Measurements from ENCODE around the gene LSM4. TPM values are rescaled to one million over a fixed set of nuclear protein-coding genes. Genes with fewer than 3 reads are reported as not detected.

Gene LSM4
- total RNA-seq, 1 donor from 2014 or later, result 170 TPM

GRCh38 chr19:18340990-18341868, 18.4 kb upstream of the LSM4 start:
- intact Hi-C loops (cut with micrococcal nuclease), result loop anchor here (5.0 kb wide), 1 partner anchor 71 kb away; no protein-coding TSS in a partner anchor

GRCh38 chr19:18340190-18340989, 17.5 kb upstream of the LSM4 start, which contains the start of gene PGPEP1:
TSS of gene PGPEP1 (plus strand) at chr19:18340598. CDS start at chr19:18340682, 84 bp downstream.
- intact Hi-C loops (cut with micrococcal nuclease), result loop anchor here (5.0 kb wide), 1 partner anchor 72 kb away; no protein-coding TSS in a partner anchor

GRCh38 chr19:18339723-18340122, 16.8 kb upstream of the LSM4 start:
- intact Hi-C loops (cut with micrococcal nuclease), result loop anchor here (5.0 kb wide), 1 partner anchor 73 kb away; no protein-coding TSS in a partner anchor

DNA sequence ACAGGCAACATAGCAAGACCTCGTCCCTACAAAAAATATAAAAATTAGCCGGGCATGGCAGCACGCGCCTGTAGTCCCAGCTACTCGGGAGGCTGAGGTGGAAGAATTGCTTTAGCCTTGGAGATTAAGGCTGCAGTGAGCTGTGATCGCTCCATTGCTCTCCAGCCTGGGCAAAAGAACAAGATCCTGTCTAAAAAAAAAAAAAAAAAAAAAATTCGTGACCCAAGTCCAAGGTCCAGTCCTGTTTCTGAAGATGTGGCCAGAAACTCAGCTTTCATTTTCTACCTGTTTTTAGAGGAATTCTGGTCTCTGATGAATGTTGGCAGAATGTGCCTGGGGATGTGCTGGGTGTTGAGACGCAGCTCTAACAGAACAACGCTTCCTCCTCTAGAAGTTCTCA, 15.7 kb upstream of the LSM4 start:
- intact Hi-C loops (cut with micrococcal nuclease), result no loop called here

- intact Hi-C loops (cut with micrococcal nuclease), result no loop called here
These were observed 13.2 kb upstream of the LSM4 start for GRCh38 chr19:18336121-18336520.

DNA sequence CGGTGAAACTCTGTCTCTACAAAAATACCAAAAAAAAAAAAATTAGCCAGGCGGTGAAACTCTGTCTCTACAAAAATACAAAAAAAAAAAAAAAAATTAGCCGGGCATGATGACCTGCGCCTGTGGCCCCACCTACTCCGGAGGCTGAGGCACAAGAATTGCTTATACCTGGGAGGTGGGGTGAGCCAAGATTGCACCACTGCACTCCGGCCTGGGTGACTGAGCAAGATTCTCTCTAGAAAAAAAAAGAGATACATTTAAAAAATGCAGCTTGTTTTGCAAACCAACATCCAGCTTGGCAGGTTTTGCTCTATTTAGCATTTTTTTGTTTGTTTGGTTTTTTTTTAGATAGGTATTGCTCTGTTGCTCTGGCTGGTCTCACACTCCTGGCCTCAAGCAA, 10.8 kb upstream of the LSM4 start:
- intact Hi-C loops (cut with micrococcal nuclease), result no loop called here

- intact Hi-C loops (cut with micrococcal nuclease), result no loop called here
These were observed 10.1 kb upstream of the LSM4 start for GRCh38 chr19:18332917-18333530.

DNA sequence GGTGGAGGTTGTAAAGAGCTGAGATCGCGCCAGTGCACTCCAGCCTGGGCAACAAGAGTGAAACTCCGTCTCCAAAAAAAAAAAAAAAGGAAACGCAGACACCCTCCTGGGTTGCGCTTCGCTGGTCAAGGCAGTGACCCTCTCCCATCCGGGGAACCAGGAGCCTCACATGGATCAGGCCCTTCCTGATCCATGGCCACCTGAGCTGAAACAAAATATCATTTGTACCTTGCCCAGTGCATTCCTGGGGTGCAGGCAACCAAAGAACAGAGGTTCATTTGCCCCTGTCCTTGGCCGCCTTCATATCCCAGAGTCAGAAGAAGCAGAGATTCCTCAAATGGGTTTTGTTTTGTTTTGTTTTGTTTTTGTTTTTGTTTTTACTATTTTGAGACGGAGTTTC, 8.0 kb upstream of the LSM4 start:
- intact Hi-C loops (cut with micrococcal nuclease), result no loop called here

DNA sequence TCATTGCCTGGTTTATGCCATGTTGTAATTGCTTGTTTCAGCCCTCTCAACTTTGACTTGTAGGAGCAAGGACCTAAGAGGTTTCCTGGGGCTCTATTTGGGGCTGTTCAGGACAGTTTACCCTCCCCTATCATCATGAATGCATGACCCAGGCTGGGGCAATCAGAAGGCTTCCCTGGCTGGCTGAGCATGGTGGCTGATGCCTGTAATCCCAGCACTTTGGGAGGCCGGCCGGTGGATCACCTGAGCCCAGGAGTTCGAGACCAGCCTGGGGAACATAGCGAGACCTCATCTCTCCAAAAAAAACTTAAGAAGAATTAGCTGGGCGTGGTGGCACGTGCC, 6.1 kb upstream of the LSM4 start:
- intact Hi-C loops (cut with micrococcal nuclease), result no loop called here

GRCh38 chr19:18328340-18329034, 5.6 kb upstream of the LSM4 start:
- intact Hi-C loops (cut with micrococcal nuclease), result loop anchor here (1.0 kb wide), 1 partner anchor 99 kb away; no protein-coding TSS in a partner anchor

GRCh38 chr19:18326772-18327171, 3.9 kb upstream of the LSM4 start:
- intact Hi-C loops (cut with micrococcal nuclease), result no loop called here

DNA sequence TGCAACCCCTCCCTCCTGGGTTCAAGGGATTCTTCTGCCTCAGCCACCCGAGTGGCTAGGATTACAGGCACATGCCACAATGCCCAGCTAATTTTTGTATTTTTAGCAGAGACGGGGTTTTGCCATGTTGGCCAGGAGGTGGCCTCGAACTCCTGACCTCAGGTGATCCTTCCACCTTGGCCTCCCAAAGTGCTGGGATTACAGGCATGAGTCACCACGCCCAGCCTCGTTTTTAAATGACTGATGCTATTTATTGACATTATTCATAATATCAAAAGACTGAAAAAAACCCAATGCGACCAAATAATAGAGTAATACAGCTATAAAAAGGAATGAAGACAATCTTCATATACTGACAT, 1.5 kb upstream of the LSM4 start:
- intact Hi-C loops (cut with micrococcal nuclease), result loop anchor here (5.0 kb wide), 1 partner anchor 93 kb away; the partner anchor contains the start of gene SSBP4

- intact Hi-C loops (cut with micrococcal nuclease), result loop anchor here (2.0 to 5.0 kb wide), 2 partner anchors 95 to 222 kb away; partner anchors contain the start of gene SSBP4
These were observed 538 bp downstream of the LSM4 start for GRCh38 chr19:18322318-18322758.

DNA sequence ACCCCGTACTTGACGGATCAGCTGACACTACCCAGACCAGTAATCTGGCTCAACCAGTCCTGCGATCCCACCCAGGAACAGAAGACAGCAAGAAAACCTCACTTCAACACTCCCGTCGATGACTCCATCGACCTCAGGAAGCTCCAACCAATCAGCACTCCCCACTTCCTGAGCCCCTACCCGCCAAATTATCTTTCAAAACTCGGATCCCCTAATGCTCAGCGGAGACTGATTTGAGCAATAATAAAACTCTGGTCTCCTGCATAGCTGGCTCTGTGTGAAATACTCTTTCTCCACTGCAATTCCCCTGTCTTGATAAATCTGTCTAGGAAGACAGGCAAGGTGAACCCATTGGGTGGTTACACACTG, 1.2 kb downstream of the LSM4 start:
- intact Hi-C loops (cut with micrococcal nuclease), result loop anchor here (2.0 to 5.0 kb wide), 2 partner anchors 96 to 223 kb away; partner anchors contain the start of gene SSBP4

GRCh38 chr19:18320865-18321733, 1.8 kb downstream of the LSM4 start:
- intact Hi-C loops (cut with micrococcal nuclease), result loop anchor here (5.0 kb wide), 1 partner anchor 96 kb away; the partner anchor contains the start of gene SSBP4

- intact Hi-C loops (cut with micrococcal nuclease), result loop anchor here (5.0 kb wide), 1 partner anchor 98 kb away; the partner anchor contains the start of gene SSBP4
These were observed 3.2 kb downstream of the LSM4 start for GRCh38 chr19:18319591-18320135.

GRCh38 chr19:18317961-18318800, 4.7 kb downstream of the LSM4 start:
- intact Hi-C loops (cut with micrococcal nuclease), result loop anchor here (1.0 kb wide), 1 partner anchor 14 kb away; no protein-coding TSS in a partner anchor

DNA sequence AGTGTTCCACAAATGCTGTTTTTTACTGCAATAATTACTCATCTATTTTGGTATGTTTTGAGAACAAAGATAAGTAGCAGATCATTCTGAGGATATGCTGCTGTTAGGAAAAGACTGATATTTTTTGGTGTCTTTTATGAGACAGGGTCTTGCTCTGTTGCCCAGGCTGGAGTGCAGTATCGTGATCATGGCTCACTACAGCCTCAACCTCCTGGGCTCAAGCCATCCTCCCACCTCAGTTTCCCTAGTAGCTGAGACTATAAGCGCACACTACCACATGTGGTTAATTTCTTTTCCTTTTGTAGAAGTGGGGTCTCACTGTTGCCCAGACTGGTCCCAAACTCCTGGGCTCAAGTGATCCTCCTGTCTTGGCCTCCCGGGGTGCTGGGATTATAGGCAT, 9.5 kb downstream of the LSM4 start:
- intact Hi-C loops (cut with micrococcal nuclease), result no loop called here
